HG03469 (cell line): ENCODE data around the gene HTR3A.

Source experiments
- ATAC-seq: cut with Tn5 transposase; IDR thresholded peaks from one replicate; pipeline ENCODE4 v1.9.1; 2021; ENCODE audit warnings: mild to moderate bottlenecking, moderate library complexity, moderate number of reproducible peaks; ENCODE audit not compliant: unreplicated experiment

HTR3A gene

DNA sequence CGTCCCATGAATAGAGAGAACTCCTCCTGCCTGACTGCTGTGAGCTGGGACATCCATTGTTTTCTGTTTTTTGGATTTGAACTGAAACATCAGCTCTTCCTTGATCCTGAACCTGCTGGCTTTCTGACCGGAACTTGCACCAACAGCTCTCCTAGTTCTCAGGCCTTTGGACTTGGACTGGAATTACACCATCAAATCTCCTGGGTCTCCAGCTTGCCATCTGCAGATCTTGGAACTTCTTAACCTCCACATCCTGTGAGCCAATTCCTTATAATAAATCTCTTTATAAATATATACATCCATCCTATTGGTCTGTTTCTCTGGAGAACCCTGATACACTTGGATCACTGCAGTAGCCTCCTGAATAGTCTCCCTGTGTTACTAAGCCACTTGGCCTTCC lies 42.1 kb downstream of the HTR3A start:
- no peak for ATAC-seq

DNA sequence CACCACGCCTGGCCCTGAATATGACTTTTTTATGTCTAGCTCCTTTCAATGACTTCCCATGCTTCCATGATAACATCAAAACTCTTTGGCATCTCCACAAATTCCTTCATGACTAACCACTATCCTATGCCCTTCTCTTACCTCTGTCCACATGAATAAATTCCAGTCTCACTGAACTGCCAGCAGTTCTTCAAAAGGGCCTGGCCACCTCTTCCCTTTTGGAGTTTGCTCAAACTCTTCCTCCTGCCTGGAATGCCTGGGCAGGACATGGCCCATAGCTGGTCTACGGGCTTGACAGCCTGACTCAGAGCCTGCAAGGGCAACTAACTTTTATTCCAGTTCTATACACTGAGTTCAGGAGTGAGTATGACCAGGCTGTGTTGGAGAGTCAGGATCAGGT lies 42.8 kb downstream of the HTR3A start:
- ATAC-seq = no peak

DNA sequence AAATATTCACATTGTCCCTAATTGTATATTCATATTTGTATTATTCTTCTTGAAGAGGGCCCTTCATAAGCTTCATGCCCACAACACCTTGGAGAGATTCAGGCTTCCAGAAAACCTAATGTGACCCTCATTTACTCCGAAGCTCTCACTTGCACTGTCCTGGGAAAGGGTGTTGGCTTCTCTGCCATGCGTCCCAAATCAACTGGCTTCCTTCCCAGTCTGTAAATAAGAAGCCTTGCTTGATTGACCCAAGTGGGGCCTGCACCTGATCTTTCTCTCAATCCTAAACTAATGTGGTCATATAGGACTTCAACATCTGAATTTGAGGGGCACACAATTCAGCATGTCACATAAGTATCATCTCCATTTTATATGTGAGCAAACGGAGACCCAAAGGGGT lies 44.1 kb downstream of the HTR3A start:
- no peak for ATAC-seq

DNA sequence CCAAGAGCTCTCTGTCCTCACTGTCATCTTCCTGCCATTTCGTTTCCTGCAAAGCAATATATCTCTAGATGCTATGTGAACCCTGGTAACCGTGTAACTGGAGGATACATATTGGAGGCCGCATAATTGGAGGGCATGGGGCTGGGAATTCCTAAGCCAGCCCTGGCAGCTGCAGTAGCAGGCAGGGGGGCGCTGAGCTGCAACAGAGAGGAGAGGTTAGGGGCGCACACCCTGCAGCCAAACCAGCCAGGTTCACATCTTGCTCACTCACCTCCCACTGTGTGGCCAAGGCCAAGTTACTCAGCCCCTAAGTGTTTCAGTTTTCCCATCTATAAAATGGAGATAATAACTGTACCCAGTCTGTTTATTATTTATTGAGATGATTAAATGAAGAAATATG lies 44.7 kb downstream of the HTR3A start:
- no peak for ATAC-seq

DNA sequence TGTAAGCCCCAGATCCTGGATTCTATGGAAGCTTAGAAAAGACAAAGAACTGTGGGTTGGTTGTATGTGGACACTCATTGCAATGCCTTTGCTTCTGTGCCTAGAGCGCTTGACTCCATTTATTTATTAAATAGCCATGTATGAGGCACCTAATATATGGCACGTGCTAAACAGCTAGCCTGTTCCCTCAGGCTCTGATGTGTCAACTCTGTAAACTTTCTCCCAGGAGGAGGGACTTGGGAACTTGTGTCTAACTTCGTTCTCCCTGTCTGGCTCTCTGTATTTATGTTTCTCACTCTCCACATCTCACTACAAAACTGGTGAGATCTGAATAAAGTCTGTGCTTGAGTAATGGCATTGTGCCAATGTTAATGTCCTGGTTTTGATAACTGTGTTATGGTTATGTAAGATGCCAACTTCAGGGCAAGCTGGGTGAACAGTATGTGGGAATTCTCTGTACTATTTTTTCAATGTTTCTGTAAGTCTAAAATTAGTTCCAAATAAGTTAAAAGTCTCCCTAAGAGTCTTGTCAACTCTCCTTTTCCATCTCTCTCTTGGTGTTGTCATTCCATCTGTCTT lies 50.5 kb downstream of the HTR3A start:
- no peak for ATAC-seq

DNA sequence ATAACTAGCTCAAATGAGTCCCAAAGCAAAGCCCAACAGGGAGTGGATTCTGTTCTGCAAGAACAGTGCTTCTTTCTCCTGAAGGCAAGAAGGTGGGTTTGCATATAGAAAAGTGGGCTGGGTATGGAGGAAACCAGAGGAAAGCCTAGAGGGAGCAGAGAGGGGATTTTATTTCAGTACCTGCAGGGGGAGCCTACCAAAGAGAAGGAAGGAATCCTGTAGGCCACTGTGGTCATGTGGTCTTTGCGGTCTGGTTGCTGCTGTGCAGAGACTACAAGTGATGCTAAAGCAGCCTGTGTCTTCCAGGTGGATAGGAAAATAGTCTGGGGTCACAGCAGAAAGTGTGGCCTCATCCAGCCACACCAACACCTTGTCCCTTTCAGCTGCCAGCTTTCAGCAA lies 51.4 kb downstream of the HTR3A start:
- ATAC-seq = no peak

DNA sequence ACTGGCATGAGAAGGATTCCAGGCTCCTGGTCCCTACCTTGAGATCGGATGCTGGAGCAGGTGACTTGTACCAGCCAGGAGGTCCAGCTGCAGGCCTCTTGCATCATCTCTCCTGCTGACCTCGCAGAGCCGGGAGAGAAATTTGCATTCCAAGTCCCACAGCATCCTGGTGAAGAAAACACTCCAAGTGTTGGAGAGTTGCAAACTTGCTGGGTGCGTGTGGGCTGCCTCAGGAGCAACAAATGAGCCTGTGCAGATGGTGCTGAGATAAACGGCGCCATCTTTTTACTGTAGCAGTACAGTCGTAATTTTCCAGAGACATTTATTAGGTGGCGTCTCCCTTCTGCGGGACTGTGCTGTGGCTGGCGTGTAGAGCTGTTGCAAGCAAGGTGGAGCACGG lies 52.5 kb downstream of the HTR3A start:
- no peak for ATAC-seq

DNA sequence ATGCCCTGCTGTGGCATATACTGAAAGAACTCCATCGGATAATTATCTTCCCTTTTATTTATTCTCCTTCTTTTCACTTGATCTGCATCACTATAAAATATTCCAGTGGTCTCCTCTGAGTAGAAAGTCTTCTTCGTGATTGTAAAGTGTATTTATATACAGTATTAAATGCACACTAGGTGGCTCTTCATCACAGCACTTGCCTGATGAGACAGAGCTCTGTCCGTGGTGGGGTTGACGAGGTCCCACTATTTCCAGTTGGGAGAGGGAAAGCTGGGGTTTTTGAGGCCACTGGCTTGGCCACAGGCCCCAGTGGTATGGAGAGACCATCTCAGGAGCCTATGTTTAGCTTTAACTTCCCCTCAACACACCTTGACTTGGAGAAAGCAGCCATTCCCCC lies 53.0 kb downstream of the HTR3A start:
- ATAC-seq = no peak

DNA sequence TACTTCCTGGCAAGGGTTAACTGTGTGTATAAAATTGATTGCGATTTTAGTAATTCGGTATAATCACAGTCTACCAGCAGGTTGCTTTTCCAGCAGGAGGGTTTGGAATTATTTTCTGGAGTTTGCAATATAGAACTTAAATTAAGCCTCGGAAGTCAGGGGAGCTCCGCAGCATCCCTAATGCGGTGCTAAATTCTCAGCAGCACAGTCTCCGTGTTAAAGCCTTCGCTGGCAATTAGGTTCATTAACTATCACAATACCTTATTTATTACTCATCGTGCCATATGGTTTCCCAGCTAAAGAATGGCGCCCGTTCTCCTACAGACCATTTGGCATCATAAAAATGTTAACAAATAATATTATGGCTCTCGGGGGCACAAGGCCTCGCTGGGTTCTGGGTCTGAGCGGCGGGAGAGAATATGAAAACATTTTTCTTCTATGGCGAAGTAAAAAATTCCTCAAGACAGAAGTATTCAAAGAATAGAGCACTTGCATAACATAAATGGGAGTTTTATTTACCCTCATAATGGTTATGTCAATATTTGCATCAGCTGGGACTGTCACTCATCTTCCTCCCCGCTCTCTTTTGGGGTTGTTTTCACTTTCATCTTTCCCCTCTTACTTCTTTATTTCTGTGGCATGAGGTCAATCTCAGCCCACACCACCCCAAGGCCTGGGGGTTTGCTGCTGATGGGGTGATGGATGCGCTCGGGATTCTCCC lies 56.5 kb downstream of the HTR3A start:
- ATAC-seq = no peak

DNA sequence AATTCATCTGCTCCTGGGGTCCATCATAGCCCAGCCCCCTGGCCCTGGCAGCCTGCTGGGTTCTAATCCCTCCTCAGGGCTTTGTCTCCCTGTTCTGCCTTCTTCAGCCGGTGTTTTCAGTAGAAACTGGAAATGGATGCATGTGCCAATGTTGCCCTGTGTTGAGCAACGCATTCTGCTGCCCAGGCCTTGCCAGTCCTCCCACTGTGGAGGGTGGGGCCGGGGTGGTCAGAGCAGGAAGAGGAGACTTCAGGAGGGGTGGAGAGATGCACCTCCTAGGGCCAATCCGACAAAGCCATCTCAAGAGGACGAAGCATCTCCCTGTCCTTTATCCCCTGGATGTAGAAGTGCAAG lies 57.0 kb downstream of the HTR3A start:
- no peak for ATAC-seq

DNA sequence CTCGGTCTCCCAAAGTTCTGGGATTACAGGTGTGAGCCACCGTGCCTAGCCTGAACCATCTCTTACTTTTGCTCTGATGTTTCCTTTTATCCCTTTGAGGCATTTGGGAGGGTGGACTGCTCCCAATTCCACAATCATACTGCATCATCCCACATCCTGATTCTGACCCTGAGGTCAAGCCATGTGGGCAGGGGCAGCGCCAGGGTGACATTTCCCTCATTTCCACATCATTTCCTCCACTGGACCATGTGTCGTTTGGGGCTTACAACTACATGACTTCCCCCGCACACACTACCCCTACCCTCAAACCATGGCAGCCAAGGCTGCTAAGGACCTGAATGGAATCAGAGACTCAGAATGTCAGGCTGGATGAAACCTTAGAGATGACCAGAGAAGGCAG lies 58.2 kb downstream of the HTR3A start:
- no peak for ATAC-seq

DNA sequence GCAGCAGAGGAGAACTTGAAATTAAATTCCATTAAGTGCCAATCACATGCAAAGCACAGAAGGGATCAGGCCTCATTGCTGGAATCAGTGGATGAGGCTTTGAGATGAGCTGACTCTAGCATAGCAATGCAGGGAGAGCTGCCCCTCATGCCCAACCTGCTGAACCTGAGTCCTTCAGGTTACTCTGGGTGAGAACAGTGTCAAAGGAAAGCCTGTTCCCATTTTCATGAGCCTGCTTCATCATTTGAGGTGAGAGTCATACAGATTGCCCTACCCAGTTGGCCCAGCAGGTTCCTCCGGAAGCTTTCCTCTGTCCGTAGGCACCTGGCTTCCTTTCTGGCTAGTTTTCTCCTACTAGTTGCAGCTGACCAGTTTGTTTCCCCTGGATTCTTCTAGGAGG lies 58.7 kb downstream of the HTR3A start:
- no peak for ATAC-seq

DNA sequence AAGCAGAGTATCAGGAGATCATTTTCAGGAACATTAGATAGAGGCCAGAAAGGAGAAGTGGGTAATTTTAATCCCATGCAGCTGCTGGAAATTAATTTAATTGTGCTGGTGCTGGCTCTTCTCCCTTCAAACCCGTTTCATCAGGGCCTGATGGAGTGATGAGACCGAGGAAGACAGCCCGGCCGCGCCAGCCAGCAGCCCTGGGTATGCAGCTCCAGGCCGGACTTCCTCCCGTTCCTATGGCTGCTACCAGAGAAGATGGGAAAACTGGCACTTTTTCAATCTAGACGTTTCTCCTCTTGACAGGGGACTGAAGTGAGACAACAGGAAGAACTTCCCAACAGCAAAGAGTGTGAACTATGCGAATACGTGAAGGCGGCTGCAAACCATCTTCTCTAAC lies 60.0 kb downstream of the HTR3A start:
- ATAC-seq = no peak

DNA sequence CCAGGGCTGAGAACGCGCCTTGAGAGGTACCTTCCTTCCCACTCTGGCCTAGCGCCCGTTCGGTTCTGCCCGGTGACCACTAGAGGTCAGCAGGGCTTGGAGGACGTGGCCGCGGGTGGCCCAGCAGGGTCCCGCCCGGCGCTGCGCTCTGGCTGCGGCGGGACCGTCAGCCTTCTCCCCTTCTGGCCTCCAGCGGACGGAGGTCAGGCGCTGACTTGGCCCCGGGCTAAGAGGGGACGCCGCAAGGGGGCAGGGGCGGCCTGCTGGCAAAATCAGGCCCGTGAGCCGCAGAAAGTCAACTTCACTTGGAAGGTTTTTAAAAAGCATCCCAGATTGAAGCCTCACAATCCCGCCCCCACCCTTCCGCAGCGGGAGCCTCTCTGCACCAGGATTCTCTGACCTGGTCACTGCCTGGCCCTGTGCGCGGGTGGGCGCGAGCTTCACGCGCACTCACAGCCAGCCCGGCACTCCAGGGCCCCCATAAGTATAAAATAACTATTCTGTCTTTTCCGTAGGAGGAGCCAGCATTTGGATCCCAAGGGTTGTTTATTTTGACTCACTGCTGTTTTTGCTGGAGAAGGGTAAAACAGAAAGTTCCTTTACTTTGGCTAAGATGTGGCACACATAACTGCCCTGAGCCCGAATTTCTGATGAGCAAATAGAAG lies 61.4 kb downstream of the HTR3A start:
- no peak for ATAC-seq

DNA sequence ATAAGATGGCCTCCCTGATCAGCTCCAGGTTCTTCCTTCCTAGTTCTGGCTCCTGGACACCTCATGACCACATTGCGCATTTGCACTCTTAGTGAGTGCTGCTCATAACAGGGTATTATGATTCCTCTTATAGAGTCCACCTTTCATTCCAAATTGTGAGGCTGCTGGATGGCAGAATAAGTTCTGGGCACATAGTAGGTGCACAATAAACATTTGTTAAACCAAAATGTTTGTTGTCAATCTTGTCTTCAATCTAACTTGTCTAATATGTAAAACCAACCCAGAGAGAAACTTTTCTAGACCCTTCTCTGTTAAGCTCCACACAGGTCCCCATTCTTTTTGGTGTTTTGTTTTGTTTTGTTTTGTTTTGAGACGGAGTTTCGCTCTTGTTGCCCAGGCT lies 62.0 kb downstream of the HTR3A start:
- no peak for ATAC-seq

DNA sequence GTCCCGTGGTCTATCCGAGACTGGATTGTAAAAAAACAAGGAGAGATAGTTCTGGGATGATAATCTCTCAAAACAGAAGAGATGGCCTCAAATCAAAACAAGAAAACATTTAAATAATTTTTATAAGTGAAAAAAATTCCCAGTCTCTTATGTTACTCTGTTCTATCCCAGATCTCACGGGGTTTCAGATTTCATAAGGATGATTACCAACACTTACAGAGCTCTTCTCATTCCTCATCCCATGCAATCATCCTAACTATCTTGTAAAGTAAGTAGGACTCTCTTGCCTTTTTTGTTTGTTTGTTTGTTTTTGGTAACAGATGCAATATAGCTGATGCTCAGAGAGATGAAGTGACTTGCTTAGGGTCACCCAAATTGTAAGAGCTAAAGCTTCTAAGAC lies 64.6 kb downstream of the HTR3A start:
- ATAC-seq = no peak
